Naive thymus-derived CD4-positive, alpha-beta T cell (primary cell): Measurements from ENCODE around the gene FADS6. TPM values are rescaled to one million over a fixed set of nuclear protein-coding genes. Genes with fewer than 3 reads are reported as not detected.

Source experiments
- ATAC-seq: fragments of 150-1000 bp; cut with Tn5 transposase; 2 replicates; pipeline ENCODE4 v1.10.0; 2021; ENCODE audit warnings: mild to moderate bottlenecking, moderate library complexity
- CTCF ChIA-PET: fragments of 350-600 bp; sonication (Branson Sonifier 250); formaldehyde crosslinking; loops from one replicate; lab custom pipeline; 2021; ENCODE audit warnings: antibody characterized with exemption; lab: Charles Lee
- POLR2A ChIA-PET: fragments of 350-600 bp; sonication (Branson Sonifier 250); formaldehyde crosslinking; loops from one replicate; lab custom pipeline; 2021; ENCODE audit warnings: antibody characterized with exemption, inconsistent platforms; lab: Charles Lee
- DNase-seq, 9 donors: peaks; one replicate each; pipeline versions ENCODE4 v3.0.0 to v3.0.0-alpha.2; 2020 to 2022; ENCODE audit warnings: mixed read lengths in 1 of 9
- H3K27ac ChIP-seq: one replicate; pipeline ENCODE4 v1.7.0; 2013; ENCODE audit warnings: mild to moderate bottlenecking, low read depth, low read length, moderate library complexity
- H3K27me3 ChIP-seq, 2 donors: one replicate each; pipeline ENCODE4 v1.7.0; 2013; ENCODE audit warnings: low read length in 2 of 2, mild to moderate bottlenecking in 2 of 2, moderate library complexity in 2 of 2; ENCODE audit not compliant: control insufficient read depth in 2 of 2, insufficient read depth in 2 of 2
- H3K36me3 ChIP-seq, 3 experiments: 1 replicate in 2 of 3; 2 replicates in 1 of 3; pipeline ENCODE4 v1.7.0; 2013; ENCODE audit warnings: low read length in 3 of 3, mild to moderate bottlenecking in 3 of 3, moderate library complexity in 1 of 3; ENCODE audit not compliant: insufficient read depth in 3 of 3, control insufficient read depth in 2 of 3
- H3K4me1 ChIP-seq, 2 donors: one replicate each; pipeline ENCODE4 v1.7.0; 2013; ENCODE audit warnings: low read length in 2 of 2, mild to moderate bottlenecking in 2 of 2, moderate library complexity in 1 of 2; ENCODE audit not compliant: control insufficient read depth in 2 of 2, insufficient read depth in 2 of 2
- H3K4me3 ChIP-seq: 2 replicates; pipeline ENCODE4 v1.7.0; 2013; ENCODE audit warnings: mild to moderate bottlenecking, low read length
- H3K9me3 ChIP-seq, 3 experiments: 1 replicate in 2 of 3; 2 replicates in 1 of 3; pipeline ENCODE4 v1.7.0; 2013; ENCODE audit warnings: low read length in 3 of 3; ENCODE audit not compliant: control insufficient read depth in 2 of 3
- H3K27ac Mint-ChIP-seq, 9 donors: one replicate each; pipeline ENCODE4 v1.8.0; 2020 to 2022; ENCODE audit warnings: mixed read lengths in 9 of 9, mild to moderate bottlenecking in 8 of 9, moderate library complexity in 5 of 9, inconsistent platforms in 2 of 9
- H3K27me3 Mint-ChIP-seq, 5 donors: one replicate each; pipeline ENCODE4 v1.8.0; 2021 to 2022; ENCODE audit warnings: mixed read lengths in 5 of 5, mild to moderate bottlenecking in 1 of 5
- H3K36me3 Mint-ChIP-seq, 5 donors: one replicate each; pipeline ENCODE4 v1.8.0; 2020 to 2022; ENCODE audit warnings: mixed read lengths in 5 of 5, mild to moderate bottlenecking in 3 of 5, inconsistent platforms in 1 of 5
- H3K4me1 Mint-ChIP-seq, 7 donors: one replicate each; pipeline ENCODE4 v1.8.0; 2020 to 2022; ENCODE audit warnings: mixed read lengths in 7 of 7, mild to moderate bottlenecking in 3 of 7, inconsistent platforms in 1 of 7
- H3K4me3 Mint-ChIP-seq, 10 donors: one replicate each; pipeline ENCODE4 v1.8.0; 2020 to 2022; ENCODE audit warnings: mild to moderate bottlenecking in 10 of 10, mixed read lengths in 10 of 10, moderate library complexity in 6 of 10, inconsistent platforms in 2 of 10
- H3K9me3 Mint-ChIP-seq, 11 donors: one replicate each; pipeline ENCODE4 v1.8.0; 2020 to 2022; ENCODE audit warnings: mixed read lengths in 11 of 11, mild to moderate bottlenecking in 4 of 11, inconsistent platforms in 1 of 11, moderate library complexity in 1 of 11
- intact Hi-C, 2 donors: fragments of 100-400 bp; cut with micrococcal nuclease; formaldehyde crosslinking; loops; one replicate each; pipeline ENCODE4 v1.15.1; 2023
- polyA plus RNA-seq, 2 donors: library from polyadenylated mRNA; unstranded; fragments of 300-500 nt; fragmentation: Illumina TruSeq; gene quantifications; one replicate each; pipeline ENCODE4 v1.2.3, GENCODE V29; 2021
- total RNA-seq, 6 experiments: library from RNA in 5 of 6; stranded (reverse) in 5 of 6; gene quantifications; 1 replicate in 5 of 6; 2 replicates in 1 of 6; pipeline ENCODE4 v1.2.3 and lab custom pipeline; 2021 to 2026

The FADS6 gene
- total and polyA plus RNA-seq, 7 experiments from 2014 or later, result 0.14 TPM; not detected in 6

- H3K9me3 ChIP-seq, result no peaks in the 10 kb centered on the region
- H3K27ac ChIP-seq, result no peak overlapping the region
- peaks cover 0 to 23% (median 13%) of the 10 kb centered on the region in 7 donors for H3K4me1 Mint-ChIP-seq
- DNase-seq (no peak), ATAC-seq (no peak)
- no peak overlapping the region for H3K4me3 ChIP-seq
- no peak overlapping the region for H3K4me3 Mint-ChIP-seq
- H3K27me3 Mint-ChIP-seq, result peaks cover 0 to 16% (median 7%) of the 10 kb centered on the region in 5 donors
- H3K27me3 ChIP-seq, result peaks cover under 1 to 4% of the 10 kb centered on the region in 2 donors
- H3K36me3 ChIP-seq, result no peaks in the 10 kb centered on the region
- CTCF ChIA-PET, result interaction anchor here (0.5 to 7.3 kb wide), 11 partner anchors 8 to 278 kb away, joined by 3 to 78 read pairs (median 5); partner anchors contain the start of genes FDXR and RAB37
- H3K9me3 Mint-ChIP-seq, result no peaks in the 10 kb centered on the region
- H3K4me1 ChIP-seq, result peaks cover 6 to 7% of the 10 kb centered on the region in 2 donors
- H3K27ac Mint-ChIP-seq, result no peak overlapping the region
- H3K36me3 Mint-ChIP-seq, result peaks cover 0 to 8% (median 4%) of the 10 kb centered on the region in 5 donors
- intact Hi-C loops, result loop anchor here (1.0 kb wide), 4 partner anchors 8 to 208 kb away; no protein-coding TSS in a partner anchor
- POLR2A ChIA-PET, result interaction anchor here (0.9 to 1.3 kb wide), 2 partner anchors 75 to 126 kb away, joined by 4 to 5 read pairs; no protein-coding TSS in a partner anchor
These were observed 27.8 kb downstream of the FADS6 start for GRCh38 chr17:74865504-74866197.

- Histone ChIP-seq H3K27me3 (peaks cover 4 to 7% of the 10 kb centered on the region in 2 donors), H3K27ac (no peak overlapping the region), H3K9me3 (no peaks in the 10 kb centered on the region), H3K4me3 (no peak overlapping the region), H3K4me1 (peaks cover 12 to 14% of the 10 kb centered on the region in 2 donors), H3K36me3 (no peaks in the 10 kb centered on the region)
- ChIA-PET CTCF (interaction anchor here (0.5 to 7.3 kb wide), 12 partner anchors 9 to 1126 kb away, joined by 3 to 78 read pairs (median 5); partner anchors contain the start of genes FDXR and RAB37), POLR2A (interaction anchor here (1.3 kb wide), 1 partner anchor 74 kb away, joined by 5 read pairs; no protein-coding TSS in a partner anchor)
- Mint-ChIP-seq H3K9me3 (no peaks in the 10 kb centered on the region), H3K36me3 (peaks cover 0 to 8% (median 4%) of the 10 kb centered on the region in 5 donors), H3K4me1 (peaks cover 0 to 23% (median 16%) of the 10 kb centered on the region in 7 donors), H3K27ac (peak overlapping the region in 2 of 9 donors; percentile 16 to 47), H3K4me3 (peak overlapping the region in 1 of 10 donors; percentile 35), H3K27me3 (peaks cover 3 to 24% (median 11%) of the 10 kb centered on the region in 5 donors)
- ATAC-seq (peak; percentile 74), DNase-seq (peak; percentile 35 to 73 (median 59))
- intact Hi-C loops, result loop anchor here (1.0 to 5.0 kb wide), 5 partner anchors 8 to 488 kb away; no protein-coding TSS in a partner anchor
These were observed 28.5 kb downstream of the FADS6 start for GRCh38 chr17:74864866-74865395.

GRCh38 chr17:74864297-74864865, 29.1 kb downstream of the FADS6 start:
- H3K27ac ChIP-seq, result no peak overlapping the region
- peak; percentile 1 for ATAC-seq
- Mint-ChIP-seq H3K4me3 (no peak overlapping the region), H3K9me3 (no peaks in the 10 kb centered on the region), H3K4me1 (peaks cover 0 to 23% (median 16%) of the 10 kb centered on the region in 7 donors), H3K27ac (no peak overlapping the region), H3K36me3 (peaks cover 0 to 8% (median 2%) of the 10 kb centered on the region in 5 donors), H3K27me3 (peaks cover 4 to 27% (median 11%) of the 10 kb centered on the region in 5 donors)
- H3K27me3 ChIP-seq, result peaks cover 4 to 10% of the 10 kb centered on the region in 2 donors
- DNase-seq, result no peak
- no peaks in the 10 kb centered on the region for H3K9me3 ChIP-seq
- H3K36me3 ChIP-seq, result no peaks in the 10 kb centered on the region
- ChIA-PET CTCF (interaction anchor here (0.6 to 7.3 kb wide), 9 partner anchors 9 to 1127 kb away, joined by 3 to 78 read pairs (median 7); partner anchors contain the start of genes FDXR and RAB37), POLR2A (interaction anchor here (1.3 kb wide), 1 partner anchor 118 kb away, joined by 4 read pairs; no protein-coding TSS in a partner anchor)
- H3K4me3 ChIP-seq, result no peak overlapping the region
- intact Hi-C loops, result loop anchor here in 1 of 2 donors (5.0 kb wide), 1 partner anchor 487 kb away; no protein-coding TSS in a partner anchor
- peaks cover 12 to 15% of the 10 kb centered on the region in 2 donors for H3K4me1 ChIP-seq

GRCh38 chr17:74863420-74864296, 29.8 kb downstream of the FADS6 start:
- H3K27me3 Mint-ChIP-seq, result peaks cover 11 to 34% (median 19%) of the 10 kb centered on the region in 5 donors
- POLR2A ChIA-PET, result interaction anchor here (1.3 kb wide), 1 partner anchor 118 kb away, joined by 4 read pairs; no protein-coding TSS in a partner anchor
- intact Hi-C loops, result loop anchor here in 1 of 2 donors (5.0 kb wide), 1 partner anchor 486 kb away; no protein-coding TSS in a partner anchor

GRCh38 chr17:74862919-74863318, 30.5 kb downstream of the FADS6 start:
- Mint-ChIP-seq H3K4me3 (peak overlapping the region in 2 of 10 donors; percentile 36 to 53), H3K4me1 (peaks cover 0 to 22% (median 17%) of the 10 kb centered on the region in 7 donors), H3K27me3 (peaks cover 15 to 40% (median 23%) of the 10 kb centered on the region in 5 donors), H3K9me3 (no peaks in the 10 kb centered on the region), H3K27ac (no peak overlapping the region), H3K36me3 (peaks cover 0 to 8% (median 0%) of the 10 kb centered on the region in 5 donors)
- ATAC-seq (no peak), DNase-seq (no peak)
- H3K36me3 ChIP-seq, result no peaks in the 10 kb centered on the region
- H3K27ac ChIP-seq, result no peak overlapping the region
- ChIA-PET CTCF (interaction anchor here (0.8 to 7.3 kb wide), 14 partner anchors 10 to 205 kb away, joined by 3 to 78 read pairs (median 7); partner anchors contain the start of genes FDXR and RAB37), POLR2A (interaction anchor here (0.7 to 1.4 kb wide), 4 partner anchors 69 to 144 kb away, joined by 3 to 9 read pairs (median 4); no protein-coding TSS in a partner anchor)
- H3K27me3 ChIP-seq, result peaks cover 8 to 17% of the 10 kb centered on the region in 2 donors
- peaks cover 12 to 15% of the 10 kb centered on the region in 2 donors for H3K4me1 ChIP-seq
- no peaks in the 10 kb centered on the region for H3K9me3 ChIP-seq
- H3K4me3 ChIP-seq, result no peak overlapping the region
- intact Hi-C loops, result loop anchor here (1.0 to 5.0 kb wide), 2 partner anchors 119 to 486 kb away; no protein-coding TSS in a partner anchor

More at GRCh38 chr17:74863420-74864296, 29.8 kb downstream of the FADS6 start:
- H3K9me3 ChIP-seq, result no peaks in the 10 kb centered on the region
- Mint-ChIP-seq H3K4me1 (peaks cover 0 to 24% (median 18%) of the 10 kb centered on the region in 7 donors), H3K27ac (peak overlapping the region in 1 of 9 donors; percentile 1), H3K4me3 (peak overlapping the region in 5 of 10 donors; percentile 25 to 58 (median 36)), H3K36me3 (peaks cover 0 to 8% (median 0%) of the 10 kb centered on the region in 5 donors), H3K9me3 (no peaks in the 10 kb centered on the region)
- H3K4me1 ChIP-seq, result peaks cover 12 to 15% of the 10 kb centered on the region in 2 donors
- no peak overlapping the region for H3K27ac ChIP-seq
- H3K36me3 ChIP-seq, result no peaks in the 10 kb centered on the region
- DNase-seq, result no peak
- H3K4me3 ChIP-seq, result no peak overlapping the region
- CTCF ChIA-PET, result interaction anchor here (0.8 to 7.3 kb wide), 12 partner anchors 9 to 206 kb away, joined by 3 to 78 read pairs (median 8); partner anchors contain the start of genes FDXR and RAB37
- H3K27me3 ChIP-seq, result peaks cover 8 to 13% of the 10 kb centered on the region in 2 donors
- no peak for ATAC-seq
